NCI-H1048 (cell line): ENCODE results near the gene NRROS.
"Not testable (repeated sequence)": the region's sequence is repeated elsewhere in the genome, so short reads cannot be mapped to it uniquely, and the experiment has no call there.

Experiments used
- DNase-seq: peaks from one replicate; lab custom pipeline; 2025; lab: John Stamatoyannopoulos, UW

NRROS gene

GRCh38 chr3:196624907-196625306 is 14.6 kb upstream of the NRROS start:
- DNase-seq, result no peak

- DNase-seq, result no peak
Observed at GRCh38 chr3:196625331-196625730, 14.2 kb upstream of the NRROS start.

GRCh38 chr3:196627918-196628231 is 11.6 kb upstream of the NRROS start:
- no peak for DNase-seq

GRCh38 chr3:196629228-196629627 is 10.3 kb upstream of the NRROS start:
- no peak for DNase-seq

- no peak for DNase-seq
Observed at GRCh38 chr3:196631682-196632045, 7.8 kb upstream of the NRROS start.

- DNase-seq, result no peak
Observed at GRCh38 chr3:196632046-196632751, 7.3 kb upstream of the NRROS start.

GRCh38 chr3:196633555-196634151 is 5.8 kb upstream of the NRROS start:
- DNase-seq, result no peak

- DNase-seq, result no peak
Observed at GRCh38 chr3:196634224-196634623, 5.3 kb upstream of the NRROS start.

- no peak for DNase-seq
Observed at GRCh38 chr3:196634829-196635228, 4.7 kb upstream of the NRROS start.

- no peak for DNase-seq
Observed at GRCh38 chr3:196636369-196637349, 2.8 kb upstream of the NRROS start.

GRCh38 chr3:196637941-196638340 is 1.6 kb upstream of the NRROS start:
- not testable (repeated sequence) for DNase-seq

- no peak for DNase-seq
Observed at GRCh38 chr3:196638861-196639482, 522 bp upstream of the NRROS start.

GRCh38 chr3:196640297-196641018 is 964 bp downstream of the NRROS start:
- DNase-seq, result no peak

GRCh38 chr3:196641333-196642054 is 2.0 kb downstream of the NRROS start:
- no peak for DNase-seq

GRCh38 chr3:196642434-196642833 is 2.9 kb downstream of the NRROS start:
- no peak for DNase-seq

- DNase-seq, result no peak
Observed at GRCh38 chr3:196643201-196643749, 3.8 kb downstream of the NRROS start.

GRCh38 chr3:196643761-196644160 is 4.3 kb downstream of the NRROS start:
- DNase-seq, result no peak

- no peak for DNase-seq
Observed at GRCh38 chr3:196645096-196645495, 5.6 kb downstream of the NRROS start.

- no peak for DNase-seq
Observed at GRCh38 chr3:196645897-196646665, 6.6 kb downstream of the NRROS start.

GRCh38 chr3:196646666-196647216 is 7.2 kb downstream of the NRROS start:
- no peak for DNase-seq
